Activated CD8-positive, alpha-beta memory T cell treated with anti-CD3 and anti-CD28 coated beads for 4 hours (primary cell): ENCODE measurements around the gene SCN9A.
"Not testable (repeated sequence)": the region's sequence is repeated elsewhere in the genome, so short reads cannot be mapped to it uniquely, and the experiment has no call there.

Source experiments
- DNase-seq, 2 donors: peaks; one replicate each; pipeline ENCODE4 v3.0.0-alpha.2; 2020; ENCODE audit warnings: low read depth in 2 of 2

SCN9A gene

DNA sequence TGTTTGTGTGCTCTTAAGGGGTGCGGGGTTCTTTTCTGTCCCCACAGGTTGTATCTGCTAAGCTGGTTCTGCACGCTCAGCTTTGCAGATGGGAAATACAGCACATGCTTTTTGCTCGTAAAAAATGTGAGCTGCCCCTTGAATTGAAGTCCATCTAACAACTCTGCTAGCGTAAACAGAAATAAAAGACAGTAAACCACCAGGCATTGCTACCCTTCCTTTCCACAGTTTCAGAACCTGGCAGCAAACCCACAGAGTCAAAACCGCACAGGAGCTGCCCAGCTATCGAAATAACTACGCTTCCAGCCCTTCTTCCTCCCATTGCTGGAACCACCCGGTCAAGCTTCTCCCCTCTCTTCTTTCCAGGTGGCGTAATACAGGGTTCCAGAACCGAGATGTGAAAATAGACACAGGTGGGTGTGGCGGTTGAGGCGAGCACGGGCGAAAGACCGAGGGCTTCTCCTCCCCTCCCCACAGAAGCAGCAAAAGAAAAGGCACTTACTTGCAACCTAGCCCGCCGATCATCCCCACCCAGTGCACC is 479 bp downstream of the SCN9A start:
- no peak for DNase-seq

DNA sequence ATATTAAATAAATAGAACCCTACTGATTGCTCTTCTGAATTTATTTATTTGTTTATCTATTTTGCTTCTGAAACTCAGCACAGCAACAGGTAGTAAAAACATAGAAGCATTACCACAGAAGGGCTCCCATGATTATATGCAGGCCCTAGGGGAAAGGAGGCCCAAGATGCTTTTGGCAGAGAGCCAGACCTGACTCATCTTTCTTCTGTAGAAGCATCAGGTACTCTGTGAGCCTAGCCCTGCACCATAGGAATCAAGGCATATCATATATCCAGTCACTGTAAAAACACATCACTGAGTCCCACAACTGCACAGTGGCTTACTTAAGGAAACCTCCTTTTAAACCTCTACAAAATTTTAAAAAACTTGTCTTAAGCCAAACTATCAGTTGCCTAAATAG is 1.8 kb downstream of the SCN9A start:
- no peak for DNase-seq

DNA sequence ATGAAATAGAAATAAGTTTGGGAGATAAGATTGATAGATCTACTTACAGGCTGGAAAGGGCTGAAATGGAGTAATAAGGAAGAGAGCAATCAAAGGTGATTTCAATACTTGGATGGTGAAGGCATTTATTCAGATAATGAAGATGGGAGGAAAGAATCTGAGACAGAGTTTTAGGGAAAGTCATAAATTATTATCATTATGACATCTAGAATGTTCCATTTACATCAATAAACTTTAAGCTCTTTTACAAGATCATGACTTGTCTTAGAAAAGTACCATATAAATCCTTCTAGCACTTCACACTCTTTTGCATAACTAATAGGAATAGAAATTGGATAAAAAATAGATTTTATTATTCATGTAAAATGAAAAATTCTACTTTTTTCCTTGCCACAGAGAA is 2.2 kb downstream of the SCN9A start:
- DNase-seq: no peak

DNA sequence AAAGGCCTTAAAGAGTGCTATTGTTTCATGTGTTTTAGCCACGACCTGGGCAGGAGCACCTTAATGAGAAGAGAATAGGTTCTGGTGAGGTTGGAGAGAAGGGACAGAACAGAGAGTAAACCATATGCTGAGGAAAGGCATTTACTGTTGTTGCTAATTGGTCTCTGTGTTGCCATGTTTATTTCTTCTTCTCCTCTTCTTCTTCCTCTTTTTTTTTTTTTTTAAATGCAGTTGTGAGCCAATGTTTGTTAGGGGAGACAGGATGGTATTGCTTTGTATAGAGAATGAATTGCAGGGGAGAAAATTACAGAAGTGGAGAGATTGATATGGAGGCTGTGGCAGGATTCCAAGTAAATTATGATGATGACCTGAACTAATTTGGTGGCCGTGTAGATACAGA is 2.6 kb downstream of the SCN9A start:
- no peak for DNase-seq

DNA sequence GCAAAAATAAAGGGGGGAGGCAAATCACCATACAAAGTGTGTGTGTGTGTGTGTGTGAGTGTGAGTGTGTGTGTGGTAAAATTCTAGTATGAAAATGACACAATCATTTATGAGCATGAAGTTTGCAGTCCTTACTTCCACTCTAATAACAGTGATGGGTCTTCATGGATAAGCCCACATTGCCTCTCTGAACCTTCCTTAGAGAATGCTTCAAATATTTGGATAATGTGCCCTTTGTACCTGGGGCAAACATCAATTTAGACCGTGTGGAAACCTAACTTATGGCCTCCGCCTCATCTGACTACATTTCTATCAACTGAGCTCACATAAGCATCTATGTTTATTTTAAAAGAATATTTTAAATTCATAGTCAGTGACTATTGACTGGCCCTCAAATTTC is 3.7 kb downstream of the SCN9A start:
- DNase-seq: no peak

DNA sequence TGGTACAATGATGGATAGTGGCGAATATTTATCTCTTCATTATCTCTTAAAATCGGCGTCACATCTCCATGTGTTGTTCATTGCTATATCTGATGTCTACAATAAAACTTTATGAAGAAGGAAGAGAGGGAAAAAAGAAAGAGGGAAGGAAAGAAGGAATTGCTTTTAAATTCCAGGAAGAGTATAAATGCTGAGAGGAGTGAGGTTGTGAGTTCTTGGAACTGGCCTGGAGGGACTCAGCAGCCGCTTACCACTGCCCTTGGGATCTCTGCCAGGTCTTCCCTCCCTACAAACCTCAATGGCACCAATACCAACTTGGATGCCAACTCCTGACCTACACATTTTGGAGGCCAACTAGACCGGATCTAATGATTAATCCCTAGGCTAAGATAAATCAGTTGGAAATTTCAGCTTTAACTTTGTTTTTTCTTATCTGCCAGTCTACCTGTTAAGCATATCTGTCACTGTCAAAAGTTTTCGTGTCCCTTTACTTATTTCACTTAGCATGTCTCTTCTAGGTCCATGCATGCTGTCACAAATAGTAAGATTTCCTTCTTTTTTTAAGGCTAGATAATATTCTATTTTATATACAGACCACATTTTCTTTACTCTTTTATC is 9.8 kb downstream of the SCN9A start:
- DNase-seq: no peak

DNA sequence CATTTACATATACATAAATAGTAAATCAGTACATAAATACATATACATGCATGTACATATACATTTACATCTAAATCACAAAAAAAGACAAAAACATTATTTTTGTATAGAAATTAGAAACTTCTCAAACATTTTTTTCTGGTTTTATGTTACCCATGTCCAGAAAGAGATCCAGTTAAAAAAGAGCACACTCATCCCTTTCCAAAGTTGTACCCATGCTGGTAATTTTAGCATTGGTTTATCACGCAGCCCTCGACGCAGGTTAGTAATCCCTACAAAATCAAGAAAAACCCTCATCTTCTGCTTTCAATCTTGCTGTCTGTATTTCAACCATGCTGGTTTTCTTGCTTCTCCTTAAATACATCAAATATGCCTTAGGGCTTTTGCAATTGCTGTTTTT is 10.5 kb downstream of the SCN9A start:
- no peak for DNase-seq

DNA sequence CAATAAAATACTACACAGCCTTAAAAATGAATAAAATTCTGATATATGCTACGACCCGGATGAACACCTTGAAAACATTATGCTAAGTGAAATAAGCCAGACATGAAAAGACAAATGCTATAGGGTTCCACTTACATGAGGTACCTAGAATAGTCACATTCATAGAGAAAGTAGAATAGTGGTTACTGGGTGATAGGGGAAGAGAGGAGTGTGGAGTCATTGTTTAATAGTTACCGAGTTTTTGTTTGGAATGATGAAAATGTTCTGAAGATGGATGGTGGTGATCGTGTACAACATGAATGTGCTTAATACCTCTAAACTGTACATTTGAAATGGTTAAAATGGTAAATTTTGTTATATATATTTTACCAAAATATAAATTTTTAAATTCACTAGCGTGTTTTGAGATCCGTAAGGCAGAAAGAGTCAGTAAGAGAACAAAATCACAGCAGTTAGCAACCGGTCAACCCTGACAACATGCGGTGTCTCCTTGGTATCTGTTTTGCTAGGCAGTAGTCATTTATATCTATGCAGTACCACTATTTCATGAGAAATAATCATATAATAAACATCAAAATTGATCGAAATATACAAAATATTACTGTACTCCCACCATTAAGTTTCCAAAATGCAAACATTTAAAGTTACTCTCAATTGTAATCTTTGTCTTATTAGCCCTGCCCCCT is 11.1 kb downstream of the SCN9A start:
- DNase-seq: no peak

DNA sequence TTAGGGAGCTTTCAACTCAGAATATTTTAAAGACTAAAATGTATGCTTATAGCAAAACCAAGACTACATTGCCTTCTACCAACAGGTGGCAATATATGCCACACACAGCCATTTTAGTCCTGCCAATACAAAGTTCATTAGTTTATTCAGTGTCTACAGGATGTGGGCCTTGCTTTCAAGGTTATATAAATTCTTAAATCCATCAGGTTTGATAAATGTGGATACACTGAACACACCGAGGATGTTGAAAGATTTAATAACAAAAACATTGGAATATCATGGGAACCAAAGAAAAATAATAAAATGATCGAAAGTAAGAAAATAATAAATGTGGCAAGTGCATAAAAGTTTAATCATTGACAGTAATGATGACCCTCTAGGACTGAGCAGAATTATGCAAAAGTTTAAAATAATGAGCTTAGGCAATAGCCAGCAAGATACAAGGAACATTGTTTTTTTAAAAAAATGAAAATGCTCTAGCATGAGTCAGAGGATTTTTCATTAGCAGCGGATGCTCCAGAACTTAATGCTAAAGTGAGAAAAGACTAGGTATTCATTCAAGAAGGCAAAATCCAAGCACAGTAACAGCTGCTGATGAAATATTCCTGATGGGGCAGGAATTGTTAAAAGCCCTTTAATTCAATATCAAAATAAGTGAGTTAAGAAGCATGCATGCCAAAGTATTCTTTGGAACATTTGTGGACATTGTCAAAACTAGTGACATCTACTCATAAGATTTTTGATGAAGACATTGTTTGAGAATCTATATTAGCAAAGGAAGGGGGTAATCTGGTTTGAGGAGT is 14.2 kb downstream of the SCN9A start:
- no peak for DNase-seq

DNA sequence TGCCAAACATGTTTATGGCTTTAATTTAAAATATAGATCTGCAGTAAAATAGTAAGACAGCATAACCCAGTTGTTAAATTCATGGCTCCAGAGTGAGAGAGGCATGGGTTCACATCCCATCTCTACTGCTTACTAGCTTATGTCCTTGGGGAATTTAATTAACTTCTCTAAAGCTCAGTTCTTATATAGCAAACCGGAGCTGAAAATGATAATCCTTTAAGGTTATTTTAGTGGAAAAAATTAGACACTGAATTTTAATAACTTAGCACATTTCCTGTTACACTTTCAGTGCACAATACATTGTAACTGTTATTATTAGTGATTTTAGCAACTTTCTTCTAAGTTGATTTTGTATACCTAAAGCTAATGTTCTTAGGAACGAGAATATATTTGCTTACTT is 14.8 kb downstream of the SCN9A start:
- no peak for DNase-seq

DNA sequence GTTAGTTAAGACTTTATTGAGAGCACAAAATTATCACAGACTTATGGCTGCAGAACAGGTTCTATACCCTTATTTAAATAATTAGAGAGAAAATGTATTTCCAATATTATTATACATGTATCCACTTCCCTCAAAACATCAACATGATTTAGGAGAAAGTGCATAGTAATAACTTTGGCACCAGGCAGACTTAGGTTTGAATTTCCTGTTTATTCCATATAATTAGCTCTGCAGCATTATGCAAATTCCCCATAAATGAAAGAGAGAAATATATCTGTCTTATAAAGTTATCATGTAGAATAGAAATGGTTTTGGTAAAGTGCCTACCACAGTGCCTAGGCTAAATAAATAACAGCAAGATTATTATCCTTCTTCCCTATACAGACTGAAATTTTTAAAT is 15.3 kb downstream of the SCN9A start:
- no peak for DNase-seq

DNA sequence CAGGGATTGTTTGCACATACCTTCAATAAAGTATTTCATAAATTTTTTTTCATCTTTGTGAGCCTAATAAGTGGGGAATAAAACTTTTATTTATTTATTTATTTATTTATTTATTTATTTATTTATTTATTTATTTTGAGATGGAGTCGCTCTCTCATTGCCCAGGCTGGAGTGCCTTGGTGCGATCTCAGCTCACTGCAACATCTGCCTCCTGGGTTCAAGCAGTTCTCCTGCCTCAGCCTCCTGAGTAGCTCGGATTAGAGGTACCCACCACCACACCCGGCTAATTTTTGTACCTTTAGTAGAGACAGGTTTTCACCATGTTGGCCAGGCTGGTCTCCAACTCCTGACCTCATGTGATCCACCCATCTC is 17.8 kb downstream of the SCN9A start:
- not testable (repeated sequence) for DNase-seq

DNA sequence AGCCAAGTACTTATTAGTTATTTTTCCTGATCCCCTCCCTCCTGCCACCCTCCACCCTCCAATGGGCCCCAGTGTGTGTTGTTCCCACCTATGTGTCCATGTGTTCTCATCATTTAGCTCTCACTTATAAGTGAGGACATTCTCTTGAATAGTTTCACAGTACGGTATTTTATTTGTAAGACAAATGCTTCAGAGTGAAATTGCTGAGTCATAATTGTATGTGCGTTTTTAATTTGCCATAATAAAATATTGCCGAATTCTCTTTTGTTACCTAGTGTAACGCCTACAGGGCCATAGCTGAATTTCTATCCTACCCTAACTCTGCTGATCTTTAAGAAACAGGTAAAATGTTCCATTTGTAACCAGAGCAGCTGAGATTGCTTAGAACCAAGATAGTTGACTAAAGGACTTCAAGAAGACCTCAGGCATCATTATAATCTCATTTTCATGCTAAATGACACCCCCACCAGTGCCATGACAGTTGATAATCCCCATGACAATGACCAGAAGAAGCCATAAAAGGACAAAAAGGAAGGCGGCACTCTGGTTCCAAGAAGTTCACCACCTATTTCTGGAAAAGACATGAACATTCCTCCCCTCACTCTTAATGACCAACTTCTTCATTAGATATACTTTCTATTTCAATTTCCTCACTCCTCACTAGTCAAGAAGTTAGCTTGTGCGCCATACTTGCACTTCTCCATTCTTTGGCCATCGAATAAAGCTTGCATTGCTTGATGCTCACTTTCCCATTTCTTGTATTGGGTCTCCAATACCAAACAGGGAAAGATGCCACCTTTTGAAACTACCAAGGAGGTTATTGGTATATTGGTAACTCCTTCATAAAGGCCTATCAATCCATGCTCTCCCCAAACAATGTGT is 18.4 kb downstream of the SCN9A start:
- no peak for DNase-seq

DNA sequence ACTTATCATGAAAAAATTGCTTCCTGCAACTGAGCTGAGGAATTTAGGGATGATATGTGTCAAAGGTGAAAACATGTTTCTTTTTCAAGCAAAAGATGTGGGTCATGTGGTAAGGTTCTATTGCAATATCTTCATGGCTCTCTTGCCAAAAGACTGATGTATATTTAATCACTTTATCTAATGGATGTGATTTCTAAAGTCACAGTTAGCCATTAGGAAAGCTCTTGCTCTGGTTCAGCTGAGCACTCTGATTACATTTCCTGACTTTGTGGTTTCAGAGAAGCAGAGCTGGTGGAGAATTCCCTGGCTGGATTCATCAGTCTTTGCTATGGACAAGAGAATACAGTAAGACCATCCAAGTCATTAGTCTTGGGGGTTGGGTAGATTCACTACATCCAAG is 24.4 kb downstream of the SCN9A start:
- no peak for DNase-seq

DNA sequence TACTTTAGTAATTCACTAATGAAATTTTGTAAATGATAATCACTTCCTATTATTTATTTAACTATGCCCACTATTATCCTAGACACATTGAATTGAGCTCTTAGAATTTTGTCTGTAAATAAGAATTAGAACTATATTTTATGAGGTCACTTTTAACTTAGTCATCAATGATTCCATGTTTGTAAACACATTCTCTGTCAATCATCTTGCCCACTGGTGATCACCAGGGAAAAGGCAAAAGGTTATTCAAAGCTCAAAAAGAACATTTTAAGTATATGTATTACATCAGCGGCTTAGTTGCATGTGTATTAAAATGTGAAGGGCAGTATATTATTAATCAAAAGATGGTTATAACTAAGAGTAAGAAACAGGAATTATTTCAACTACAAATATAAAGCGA is 25.2 kb downstream of the SCN9A start:
- no peak for DNase-seq

DNA sequence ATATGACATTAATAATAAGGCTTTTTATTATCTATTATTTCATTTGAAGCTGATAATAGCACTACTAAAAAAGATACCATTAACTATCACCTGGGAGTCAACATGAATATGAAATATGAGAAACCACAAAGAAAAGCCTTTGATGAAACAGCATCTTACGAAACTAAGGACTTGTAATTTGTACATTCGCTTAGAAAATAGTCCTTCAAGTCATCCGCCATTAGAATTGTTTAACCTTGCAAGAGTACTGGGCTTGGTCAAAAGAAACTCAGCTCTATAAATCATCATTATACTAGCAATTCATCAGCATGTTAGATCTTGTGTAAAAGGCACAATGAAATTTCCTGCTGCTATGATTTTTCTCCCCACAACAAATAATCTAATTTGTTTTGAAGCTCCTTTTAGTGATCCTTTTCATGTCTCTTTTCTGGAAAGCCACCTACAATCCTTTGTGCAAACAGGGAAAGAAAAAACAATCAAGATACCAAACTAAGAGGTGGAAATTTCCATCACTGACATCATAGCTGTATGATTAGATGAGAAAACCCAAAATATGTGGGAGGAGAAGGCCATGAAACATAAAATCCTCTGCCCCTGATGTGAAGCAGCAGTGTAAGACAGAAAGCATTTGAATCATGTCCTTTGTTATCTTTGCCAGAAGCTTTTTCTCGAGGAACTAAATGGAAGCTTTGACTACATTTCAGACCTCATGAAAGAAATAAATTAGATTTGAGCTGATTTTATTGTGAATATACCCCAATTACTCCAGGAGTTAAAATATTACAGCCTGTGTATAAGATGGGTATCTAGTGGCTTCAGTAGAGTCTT is 31.2 kb downstream of the SCN9A start:
- no peak for DNase-seq

DNA sequence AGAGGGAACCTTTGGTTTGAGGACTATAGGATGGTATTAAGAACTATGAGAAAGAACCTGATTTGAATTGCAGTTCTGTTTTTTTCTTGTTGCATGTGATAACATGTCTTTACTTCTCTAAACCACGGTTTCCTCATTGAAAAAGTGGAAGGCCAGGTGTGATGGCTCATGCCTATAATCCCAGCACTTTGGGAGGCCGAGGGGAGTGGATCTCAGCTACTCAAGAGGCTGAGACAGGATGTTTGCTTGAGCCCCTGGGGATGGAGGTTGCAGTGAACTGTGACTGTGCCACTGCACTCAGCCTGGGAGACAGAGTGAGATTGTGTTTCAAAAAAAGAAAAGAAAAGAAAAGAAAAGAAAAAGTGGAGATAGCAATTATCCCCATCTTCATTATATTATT is 32.3 kb downstream of the SCN9A start:
- DNase-seq: no peak

DNA sequence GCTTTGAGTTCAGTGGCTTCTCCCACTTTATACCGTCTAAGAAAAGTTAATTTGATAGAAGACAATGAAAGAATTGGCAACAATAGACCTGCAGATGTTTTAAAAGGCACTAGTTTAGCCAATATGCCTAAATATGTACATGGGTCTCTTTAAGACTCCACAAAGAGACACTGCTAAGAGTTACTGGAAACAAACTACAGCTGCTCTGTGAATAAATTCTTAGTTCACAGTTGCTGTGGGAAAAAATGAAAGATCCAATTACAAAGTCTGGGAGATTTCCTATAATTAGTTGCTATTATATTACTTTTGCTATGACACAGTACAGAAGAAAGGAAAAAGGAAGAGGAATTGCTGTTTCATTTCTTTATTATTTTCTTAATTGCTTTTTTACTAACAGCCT is 34.3 kb downstream of the SCN9A start:
- DNase-seq: no peak

DNA sequence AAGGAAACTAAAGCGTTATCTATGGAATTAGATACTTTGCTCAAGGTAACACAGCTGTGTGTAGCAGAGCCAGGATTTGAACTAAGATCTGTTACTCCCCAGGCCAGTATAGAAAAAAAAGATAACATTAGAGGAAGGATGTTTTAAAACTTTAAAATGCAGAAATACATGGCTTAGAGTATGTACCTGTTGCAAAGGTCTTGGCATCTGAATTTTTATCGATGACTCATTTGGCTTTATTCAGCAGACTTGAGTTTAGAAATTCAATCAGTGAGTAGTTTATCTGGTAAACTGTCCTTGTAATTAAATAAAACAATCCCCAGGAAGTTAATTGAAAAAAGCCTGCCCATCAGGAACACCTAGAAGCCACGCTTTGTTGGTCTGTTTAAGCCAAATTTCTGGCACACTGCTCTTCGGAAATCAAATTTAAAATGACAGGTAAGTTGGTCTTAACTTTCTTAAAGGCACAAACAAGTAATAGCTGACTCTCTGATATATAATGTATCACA is 36.9 kb downstream of the SCN9A start:
- DNase-seq: no peak

DNA sequence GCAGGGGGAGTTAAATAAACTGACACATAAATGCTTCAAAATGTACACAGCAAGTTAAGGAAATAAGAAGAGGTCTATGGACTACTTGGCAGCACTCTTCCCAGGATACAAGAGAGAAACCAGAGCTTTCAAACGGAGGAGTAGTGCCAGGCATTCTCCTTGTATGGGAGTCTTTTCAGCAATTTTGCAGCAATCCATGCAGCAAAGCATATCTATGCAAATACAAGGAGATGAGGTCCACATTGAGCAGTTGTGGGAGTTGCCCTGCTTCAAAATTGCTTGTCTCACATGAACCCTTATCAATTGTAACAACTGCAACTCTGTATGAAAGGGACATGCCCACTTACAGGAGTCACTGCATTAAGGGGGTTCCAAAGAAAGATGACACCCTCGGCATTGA is 37.8 kb downstream of the SCN9A start:
- DNase-seq: no peak

DNA sequence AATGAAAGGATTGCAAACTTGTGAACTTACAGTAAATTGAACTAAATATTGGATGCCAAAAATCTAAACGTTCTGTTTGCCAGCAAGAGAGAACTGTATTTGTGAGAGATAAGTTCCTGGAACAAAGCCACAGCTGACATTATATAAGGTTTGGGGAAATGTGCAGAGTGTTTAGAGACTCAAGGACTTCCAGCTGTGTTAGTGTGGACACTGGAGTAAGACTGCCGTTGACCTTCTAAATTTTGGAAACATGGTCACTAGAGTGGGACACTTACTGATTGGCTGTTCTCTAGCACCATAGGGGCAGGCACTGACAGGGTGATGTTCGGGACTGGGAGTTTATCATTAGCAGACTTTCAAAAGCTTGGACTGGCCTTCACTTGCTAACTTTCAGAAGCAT is 40.5 kb downstream of the SCN9A start:
- DNase-seq: no peak
